ENCODE data around the gene HERC2.
"Not testable (repeated sequence)": the region's sequence is repeated elsewhere in the genome, so short reads cannot be mapped to it uniquely, and the experiment has no call there.

Gene HERC2

DNA sequence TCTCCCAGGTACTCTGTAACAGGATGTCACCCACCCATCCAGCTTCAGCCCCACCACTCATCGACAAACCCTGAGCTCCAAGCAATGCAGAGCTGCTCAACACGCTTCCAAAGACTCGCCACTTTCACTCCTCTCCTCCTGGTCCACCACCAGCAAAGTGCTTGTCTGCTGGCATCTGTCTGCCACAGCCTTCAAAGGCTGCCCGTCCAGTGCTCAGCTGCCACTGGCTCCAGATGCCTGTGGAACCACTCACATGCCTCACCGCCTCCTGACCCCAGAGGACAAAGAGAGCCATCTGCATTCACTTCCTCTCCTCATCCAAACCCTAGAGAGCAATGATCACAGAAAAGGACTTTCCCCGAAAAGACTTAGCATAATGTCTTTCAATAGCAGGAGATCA, 113.4 kb downstream of the HERC2 start:
- Histone ChIP-seq H3K36me3 (0 out of 2 replicates have a peak, but pooled peaks cover 3% of the 10 kb centered on the region), H3K27me3 (no peaks in the 10 kb centered on the region), H3K4me1 (no peaks in the 10 kb centered on the region), H3K9me3 (no peaks in the 10 kb centered on the region), H3K4me3 (ENCODE audit: low read depth, low read length) (no peak overlapping the region)
- TF ChIP-seq, protein P1, sequence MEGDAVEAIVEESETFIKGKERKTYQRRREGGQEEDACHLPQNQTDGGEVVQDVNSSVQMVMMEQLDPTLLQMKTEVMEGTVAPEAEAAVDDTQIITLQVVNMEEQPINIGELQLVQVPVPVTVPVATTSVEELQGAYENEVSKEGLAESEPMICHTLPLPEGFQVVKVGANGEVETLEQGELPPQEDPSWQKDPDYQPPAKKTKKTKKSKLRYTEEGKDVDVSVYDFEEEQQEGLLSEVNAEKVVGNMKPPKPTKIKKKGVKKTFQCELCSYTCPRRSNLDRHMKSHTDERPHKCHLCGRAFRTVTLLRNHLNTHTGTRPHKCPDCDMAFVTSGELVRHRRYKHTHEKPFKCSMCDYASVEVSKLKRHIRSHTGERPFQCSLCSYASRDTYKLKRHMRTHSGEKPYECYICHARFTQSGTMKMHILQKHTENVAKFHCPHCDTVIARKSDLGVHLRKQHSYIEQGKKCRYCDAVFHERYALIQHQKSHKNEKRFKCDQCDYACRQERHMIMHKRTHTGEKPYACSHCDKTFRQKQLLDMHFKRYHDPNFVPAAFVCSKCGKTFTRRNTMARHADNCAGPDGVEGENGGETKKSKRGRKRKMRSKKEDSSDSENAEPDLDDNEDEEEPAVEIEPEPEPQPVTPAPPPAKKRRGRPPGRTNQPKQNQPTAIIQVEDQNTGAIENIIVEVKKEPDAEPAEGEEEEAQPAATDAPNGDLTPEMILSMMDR (IDR thresholded peaks at IDR 0.05; ENCODE audit: low read depth, low read length), result no peak
- no peak for DNase-seq

GRCh38 chr15:28205640-28206039, 116.3 kb downstream of the HERC2 start:
- H3K9me3 ChIP-seq; H3K36me3 ChIP-seq; DNase-seq; H3K27me3 ChIP-seq; H3K4me3 ChIP-seq (ENCODE audit: low read depth, low read length); H3K4me1 ChIP-seq: not testable (repeated sequence)

- DNase-seq; H3K27me3 ChIP-seq; H3K9me3 ChIP-seq; H3K4me3 ChIP-seq (ENCODE audit: low read depth, low read length); H3K36me3 ChIP-seq; H3K4me1 ChIP-seq: not testable (repeated sequence)
These were observed 118.7 kb downstream of the HERC2 start for GRCh38 chr15:28203055-28203828.

- H3K27me3 ChIP-seq; H3K4me3 ChIP-seq (ENCODE audit: low read depth, low read length); H3K9me3 ChIP-seq; DNase-seq; H3K36me3 ChIP-seq; H3K4me1 ChIP-seq: not testable (repeated sequence)
These were observed 119.9 kb downstream of the HERC2 start for GRCh38 chr15:28202124-28202523.

DNA sequence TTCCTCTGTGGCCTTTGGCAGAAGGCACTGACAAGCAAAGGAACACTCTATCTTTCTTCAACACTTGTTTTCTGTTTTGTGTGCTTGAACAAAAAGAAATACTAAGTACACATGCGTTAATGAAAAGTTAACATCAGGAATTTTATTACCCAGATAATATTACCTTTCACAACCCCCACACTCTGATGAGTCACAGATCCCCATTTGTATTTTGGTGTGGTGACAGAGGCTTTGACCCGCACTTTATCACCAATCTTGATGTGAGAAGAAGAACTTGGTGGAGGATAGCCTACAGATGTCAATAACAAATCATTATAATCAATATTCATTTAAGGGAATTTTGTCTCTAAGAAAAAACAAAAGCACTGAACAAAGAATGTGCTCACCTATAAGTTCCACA, 123.8 kb downstream of the HERC2 start:
- not testable (repeated sequence) for H3K4me3 ChIP-seq (ENCODE audit: low read depth, low read length); H3K36me3 ChIP-seq; H3K9me3 ChIP-seq; H3K27me3 ChIP-seq; H3K4me1 ChIP-seq; DNase-seq

DNA sequence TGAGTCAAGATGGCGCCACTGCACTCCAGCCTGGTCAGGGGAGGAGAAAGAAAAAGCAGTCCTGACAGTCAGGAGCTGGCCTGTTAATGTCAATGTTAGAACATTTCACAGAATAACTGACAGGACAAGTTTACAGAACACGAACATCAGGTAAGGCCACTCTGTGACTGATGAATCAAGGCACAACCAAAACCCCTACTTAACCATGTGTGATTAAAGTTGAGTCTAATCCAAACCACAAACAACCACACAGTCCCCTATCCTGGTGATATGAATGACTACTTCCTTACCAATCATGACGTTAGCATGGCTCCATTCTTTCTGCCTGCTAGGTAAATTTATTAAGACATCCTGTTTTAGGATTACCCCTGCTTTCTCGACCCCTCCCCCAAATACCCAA, 124.3 kb downstream of the HERC2 start:
- not testable (repeated sequence) for H3K27me3 ChIP-seq; DNase-seq; H3K4me1 ChIP-seq; H3K4me3 ChIP-seq (ENCODE audit: low read depth, low read length); H3K9me3 ChIP-seq; H3K36me3 ChIP-seq

DNA sequence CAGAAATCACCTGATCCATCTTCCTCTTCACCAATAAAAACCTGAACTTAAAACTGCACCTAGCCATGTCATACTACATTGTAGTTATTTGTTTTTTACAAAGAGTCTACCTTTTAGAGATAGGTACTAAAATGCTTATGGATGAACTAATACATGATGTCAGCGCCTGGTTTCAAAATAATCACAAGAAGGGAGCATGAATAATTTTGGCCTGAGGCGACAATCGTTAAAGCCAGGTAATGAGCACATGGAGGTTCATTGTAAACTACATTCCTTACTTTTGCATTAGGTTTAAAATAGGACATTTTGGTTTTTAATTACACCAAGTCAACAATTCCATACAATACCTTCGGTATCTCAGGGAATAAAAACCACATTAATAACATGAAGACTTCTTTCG, 125.4 kb downstream of the HERC2 start:
- H3K36me3 ChIP-seq; H3K4me3 ChIP-seq (ENCODE audit: low read depth, low read length); H3K4me1 ChIP-seq; DNase-seq; H3K27me3 ChIP-seq; H3K9me3 ChIP-seq: not testable (repeated sequence)

- TF ChIP-seq, protein P1 (IDR thresholded peaks at IDR 0.05; ENCODE audit: low read depth, low read length), result no peak
- no peaks in the 10 kb centered on the region; the same call in 1 of the 2 replicates for H3K4me1 ChIP-seq
- no peaks in the 10 kb centered on the region for H3K9me3 ChIP-seq
- H3K4me3 ChIP-seq (ENCODE audit: low read depth, low read length), result no peak overlapping the region
- no peak for DNase-seq
- H3K36me3 ChIP-seq, result peaks cover 37% of the 10 kb centered on the region
- no peaks in the 10 kb centered on the region for H3K27me3 ChIP-seq
These were observed 129.2 kb downstream of the HERC2 start for GRCh38 chr15:28192772-28193171.

- peak; percentile 89 for DNase-seq
- Histone ChIP-seq H3K9me3 (no peaks in the 10 kb centered on the region), H3K27me3 (no peaks in the 10 kb centered on the region), H3K4me1 (no peaks in the 10 kb centered on the region; the same call in 1 of the 2 replicates), H3K36me3 (peaks cover 40% of the 10 kb centered on the region), H3K4me3 (ENCODE audit: low read depth, low read length) (peak overlapping the region; percentile 24; the same call in 1 of the 2 replicates)
- TF ChIP-seq, protein P1 (IDR thresholded peaks at IDR 0.05; ENCODE audit: low read depth, low read length), result peak; percentile 82
These were observed 130.1 kb downstream of the HERC2 start for GRCh38 chr15:28191832-28192231.
